GM21619 (cell line): Measurements from ENCODE around the gene COL20A1.
"Not testable (repeated sequence)": the region's sequence is repeated elsewhere in the genome, so short reads cannot be mapped to it uniquely, and the experiment has no call there.

Source experiments
- ATAC-seq: cut with Tn5 transposase; IDR thresholded peaks from one replicate; pipeline ENCODE4 v1.9.1; 2021; ENCODE audit not compliant: unreplicated experiment

Gene COL20A1

GRCh38 chr20:63290136-63290676 is 2.8 kb upstream of the COL20A1 start:
- no peak for ATAC-seq

- ATAC-seq: no peak
Observed at GRCh38 chr20:63290677-63291472, 2.1 kb upstream of the COL20A1 start.

- no peak for ATAC-seq
Observed at GRCh38 chr20:63291811-63292210, 1.2 kb upstream of the COL20A1 start.

GRCh38 chr20:63292292-63292701 is 689 bp upstream of the COL20A1 start:
- no peak for ATAC-seq

- no peak for ATAC-seq
Observed at GRCh38 chr20:63293456-63293855, 470 bp downstream of the COL20A1 start.

GRCh38 chr20:63293871-63294535 is 1.0 kb downstream of the COL20A1 start:
- ATAC-seq: no peak

- ATAC-seq: no peak
Observed at GRCh38 chr20:63294536-63294900, 1.5 kb downstream of the COL20A1 start.

- ATAC-seq: no peak
Observed at GRCh38 chr20:63295018-63295417, 2.0 kb downstream of the COL20A1 start.

- ATAC-seq: no peak
Observed at GRCh38 chr20:63295422-63295821, 2.4 kb downstream of the COL20A1 start.

GRCh38 chr20:63295846-63296245 is 2.9 kb downstream of the COL20A1 start:
- ATAC-seq: no peak

GRCh38 chr20:63296531-63297299 is 3.7 kb downstream of the COL20A1 start:
- no peak for ATAC-seq

GRCh38 chr20:63297371-63297781 is 4.4 kb downstream of the COL20A1 start:
- ATAC-seq: no peak

GRCh38 chr20:63297796-63298572 is 5.0 kb downstream of the COL20A1 start:
- no peak for ATAC-seq

GRCh38 chr20:63298731-63299312 is 5.8 kb downstream of the COL20A1 start:
- no peak for ATAC-seq

GRCh38 chr20:63301671-63302070 is 8.7 kb downstream of the COL20A1 start:
- ATAC-seq: no peak

- no peak for ATAC-seq
Observed at GRCh38 chr20:63303095-63303666, 10.2 kb downstream of the COL20A1 start.

- no peak for ATAC-seq
Observed at GRCh38 chr20:63305393-63305792, 12.4 kb downstream of the COL20A1 start.

- not testable (repeated sequence) for ATAC-seq
Observed at GRCh38 chr20:63305933-63306672, 13.1 kb downstream of the COL20A1 start.
